ENCODE data around the gene MRPS6. TPM values are rescaled to one million over a fixed set of nuclear protein-coding genes. Genes with fewer than 3 reads are reported as not detected.

Gene MRPS6
- total RNA-seq, 1 donor from 2014 or later, result 74.4 TPM

- ATAC-seq (ENCODE audit: poor library complexity) (peak; percentile 24), DNase-seq (no peak)
- intact Hi-C loops (cut with DNase I), result loop anchor here (10.0 kb wide), 1 partner anchor 241 kb away; no protein-coding TSS in a partner anchor
Observed at GRCh38 chr21:34186109-34186719, 112.8 kb downstream of the MRPS6 start.

GRCh38 chr21:34187935-34188334, 114.6 kb downstream of the MRPS6 start:
- peak; percentile 83 for ATAC-seq (ENCODE audit: poor library complexity)
- intact Hi-C loops (cut with DNase I), result loop anchor here (10.0 kb wide), 1 partner anchor 243 kb away; no protein-coding TSS in a partner anchor
- DNase-seq, result peak; percentile 74

- intact Hi-C loops (cut with DNase I), result loop anchor here (10.0 kb wide), 1 partner anchor 245 kb away; no protein-coding TSS in a partner anchor
- DNase-seq (no peak), ATAC-seq (ENCODE audit: poor library complexity) (no peak)
Observed at GRCh38 chr21:34189506-34189905, 116.1 kb downstream of the MRPS6 start.

- ATAC-seq (ENCODE audit: poor library complexity) (no peak), DNase-seq (no peak)
- intact Hi-C loops (cut with DNase I), result no loop called here
Observed at GRCh38 chr21:34190576-34191321, 117.4 kb downstream of the MRPS6 start.

GRCh38 chr21:34191876-34192275, 118.5 kb downstream of the MRPS6 start:
- intact Hi-C loops (cut with DNase I), result no loop called here
- no peak for DNase-seq
- ATAC-seq (ENCODE audit: poor library complexity), result no peak

Other genes starting within 250 kb of the MRPS6 start
- gene ATP5PO, start 157.8 kb upstream of the MRPS6 start, total RNA-seq, result 835 TPM
- gene SLC5A3, start within 50 bp of the MRPS6 start, total RNA-seq, result 5.1 TPM